H1 (cell line): ENCODE results near the gene ADCY9. TPM values are rescaled to one million over a fixed set of nuclear protein-coding genes. Genes with fewer than 3 reads are reported as not detected.

ENCODE experiments used
- CTCF ChIA-PET: fragments of 300-600 bp; sonication (Branson Sonifier 250); formaldehyde crosslinking; loops from one replicate; lab custom pipeline; 2021; ENCODE audit not compliant: partially characterized antibody; lab: Charles Lee
- POLR2A ChIA-PET: fragments of 300-600 bp; sonication (Branson Sonifier 250); formaldehyde crosslinking; loops from one replicate; lab custom pipeline; 2021; ENCODE audit warnings: inconsistent platforms; ENCODE audit not compliant: partially characterized antibody; lab: Charles Lee
- DNase-seq, 2 experiments: peaks; one replicate each; pipeline versions ENCODE4 v3.0.0 to v3.0.0-alpha.2; 2010 to 2022; ENCODE audit warnings: low spot score in 2 of 2, low read depth in 1 of 2, mixed read lengths in 1 of 2
- FAIRE-seq: peaks from 2 replicates; lab custom pipeline; 2011; peaks lifted over from hg19 to GRCh38; lab: Jason Lieb, UNC
- H2AFZ ChIP-seq: 2 replicates; pipeline ENCODE4 v1.8.1; 2012; ENCODE audit warnings: low read length, inconsistent platforms
- H2AK5ac ChIP-seq: 2 replicates; pipeline ENCODE4 v1.6.1; 2013; ENCODE audit warnings: low read depth, low read length
- H2BK120ac ChIP-seq: replicated peaks from 2 replicates; pipeline ENCODE3; 2013; ENCODE audit warnings: low read depth, low read length, inconsistent platforms
- H2BK12ac ChIP-seq: 2 replicates; pipeline ENCODE4 v1.6.1; 2013; ENCODE audit warnings: low read depth, low read length
- H2BK15ac ChIP-seq: 2 replicates; pipeline ENCODE4 v1.6.1; 2013; ENCODE audit warnings: low read length
- H2BK20ac ChIP-seq: 2 replicates; pipeline ENCODE4 v1.6.1; 2013; ENCODE audit warnings: low read length
- H2BK5ac ChIP-seq: 2 replicates; pipeline ENCODE4 v1.6.1; 2013; ENCODE audit warnings: low read depth, low read length
- H3K14ac ChIP-seq: 2 replicates; pipeline ENCODE4 v1.6.1; 2013; ENCODE audit warnings: inconsistent platforms; ENCODE audit not compliant: insufficient read length
- H3K18ac ChIP-seq: 2 replicates; pipeline ENCODE4 v1.6.1; 2013; ENCODE audit warnings: low read length; ENCODE audit errors: extremely low read depth
- H3K23ac ChIP-seq: 2 replicates; pipeline ENCODE4 v1.6.1; 2013; ENCODE audit warnings: inconsistent platforms; ENCODE audit not compliant: insufficient read length
- H3K23me2 ChIP-seq: 2 replicates; pipeline ENCODE4 v1.6.1; 2013; ENCODE audit warnings: low read depth, low read length
- H3K27ac ChIP-seq: 2 replicates; pipeline ENCODE4 v1.6.1; 2011; ENCODE audit warnings: low read depth, low read length, inconsistent platforms
- H3K27me3 ChIP-seq, 4 experiments: replicated peaks in 1 of 4; 1 replicate in 1 of 4; 2 replicates in 3 of 4; pipeline versions ENCODE4 v1.6.1 to v1.8.1; 2011 to 2013; ENCODE audit warnings: low read length in 3 of 4, mild to moderate bottlenecking in 3 of 4, inconsistent platforms in 2 of 4, mixed read lengths in 2 of 4, moderate library complexity in 1 of 4; ENCODE audit not compliant: control insufficient read depth in 3 of 4, insufficient read depth in 3 of 4; ENCODE audit errors: extremely low read depth in 1 of 4
- H3K36me3 ChIP-seq, 4 experiments: 2 replicates each; pipeline versions ENCODE4 v1.6.1 to v1.8.1; 2011 to 2013; ENCODE audit warnings: mild to moderate bottlenecking in 4 of 4, low read length in 3 of 4, moderate library complexity in 2 of 4, control low read depth in 1 of 4, inconsistent platforms in 1 of 4; ENCODE audit not compliant: insufficient read depth in 4 of 4, control insufficient read depth in 2 of 4
- H3K4ac ChIP-seq: replicated peaks from 2 replicates; pipeline ENCODE3; 2013; ENCODE audit warnings: low read length, low read depth, mixed read lengths, inconsistent platforms; ENCODE audit not compliant: insufficient read length
- H3K4me1 ChIP-seq, 4 experiments: replicated peaks in 1 of 4; 1 replicate in 1 of 4; 2 replicates in 3 of 4; pipeline versions ENCODE4 v1.6.1 to v1.8.1; 2011 to 2013; ENCODE audit warnings: low read length in 3 of 4, inconsistent platforms in 2 of 4, mixed read lengths in 1 of 4; ENCODE audit not compliant: insufficient read depth in 4 of 4, control insufficient read depth in 3 of 4
- H3K4me2 ChIP-seq, 2 experiments: 2 replicates each; pipeline versions ENCODE4 v1.6.1 to v1.8.1; 2011 to 2013; ENCODE audit warnings: low read depth in 2 of 2, low read length in 2 of 2, control low read depth in 1 of 2, inconsistent platforms in 1 of 2, mild to moderate bottlenecking in 1 of 2; ENCODE audit not compliant: insufficient read depth in 1 of 2
- H3K4me3 ChIP-seq, 4 experiments: fragments of 200-600, 300-600 bp in 1 of 4; sonication (generic), shearing (Covaris generic), sonication (Bioruptor Twin) in 1 of 4; 2 replicates each; pipeline versions ENCODE4 v1.5.1 to v1.8.1; 2011 to 2016; ENCODE audit warnings: low read length in 4 of 4, low read depth in 3 of 4, control low read depth in 2 of 4, inconsistent platforms in 2 of 4, mild to moderate bottlenecking in 2 of 4, mixed read lengths in 1 of 4, moderate library complexity in 1 of 4; ENCODE audit not compliant: insufficient read depth in 2 of 4; ENCODE audit errors: extremely low read depth in 1 of 4
- H3K56ac ChIP-seq: replicated peaks from 2 replicates; pipeline ENCODE3; 2013; ENCODE audit warnings: low read depth, mild to moderate bottlenecking, mixed read lengths, low read length, inconsistent platforms; ENCODE audit not compliant: insufficient read length
- H3K79me1 ChIP-seq: 2 replicates; pipeline ENCODE4 v1.6.1; 2013; ENCODE audit warnings: low read depth, low read length, control low read depth
- H3K79me2 ChIP-seq, 2 experiments: 2 replicates each; pipeline versions ENCODE4 v1.6.1 to v1.8.1; 2012 to 2013; ENCODE audit warnings: low read length in 2 of 2, mild to moderate bottlenecking in 2 of 2, inconsistent platforms in 1 of 2; ENCODE audit not compliant: insufficient read depth in 2 of 2, control insufficient read depth in 1 of 2
- H3K9ac ChIP-seq, 4 experiments: replicated peaks in 1 of 4; 1 replicate in 1 of 4; 2 replicates in 3 of 4; pipeline versions ENCODE4 v1.6.1 to v1.8.1; 2011 to 2013; ENCODE audit warnings: low read depth in 3 of 4, low read length in 3 of 4, control low read depth in 2 of 4, mild to moderate bottlenecking in 2 of 4, moderate library complexity in 2 of 4, inconsistent platforms in 1 of 4; ENCODE audit errors: extremely low read depth in 1 of 4
- H3K9me3 ChIP-seq, 2 experiments: 2 replicates each; pipeline versions ENCODE4 v1.6.1 to v1.8.1; 2012 to 2013; ENCODE audit warnings: mild to moderate bottlenecking in 2 of 2, moderate library complexity in 2 of 2, control low read depth in 1 of 2, inconsistent platforms in 1 of 2, low read depth in 1 of 2, low read length in 1 of 2, mixed read lengths in 1 of 2; ENCODE audit not compliant: insufficient read depth in 2 of 2
- H4K20me1 ChIP-seq, 2 experiments: replicated peaks in 1 of 2; 2 replicates each; pipeline versions ENCODE3 to v1.8.1; 2011 to 2013; ENCODE audit warnings: inconsistent platforms in 2 of 2, low read length in 2 of 2, mild to moderate bottlenecking in 1 of 2; ENCODE audit not compliant: insufficient read depth in 2 of 2, control insufficient read depth in 1 of 2
- H4K5ac ChIP-seq: 2 replicates; pipeline ENCODE4 v1.6.1; 2013; ENCODE audit warnings: low read length, low read depth, mixed read lengths, inconsistent platforms; ENCODE audit not compliant: insufficient read length
- H4K8ac ChIP-seq: 2 replicates; pipeline ENCODE4 v1.8.0; 2013; ENCODE audit warnings: mild to moderate bottlenecking, moderate library complexity, low read length, inconsistent platforms; ENCODE audit not compliant: insufficient read depth; ENCODE audit errors: extremely low read depth
- H4K91ac ChIP-seq: replicated peaks from 2 replicates; pipeline ENCODE3; 2013; ENCODE audit warnings: low read length, mixed read lengths, inconsistent platforms; ENCODE audit not compliant: insufficient read length
- CTBP2 ChIP-seq: IDR thresholded peaks from 2 replicates; pipeline ENCODE4 v1.7.0; 2011; ENCODE audit warnings: borderline replicate concordance, mild to moderate bottlenecking, moderate library complexity, mixed read lengths, low read length; ENCODE audit not compliant: insufficient read depth, insufficient read length
- GTF2F1 ChIP-seq: IDR thresholded peaks from 2 replicates; pipeline ENCODE4 v1.6.1; 2012; ENCODE audit warnings: low read depth, low read length, improper control_type of control experiment, borderline replicate concordance
- HDAC2 ChIP-seq, 2 experiments: fragments of 300-600 bp in 1 of 2; sonication (generic) in 1 of 2; IDR thresholded peaks; 2 replicates each; pipeline ENCODE4 v1.6.1; 2011 to 2012; ENCODE audit warnings: low read depth in 2 of 2, low read length in 2 of 2, mild to moderate bottlenecking in 2 of 2, moderate library complexity in 2 of 2, borderline replicate concordance in 1 of 2, inconsistent platforms in 1 of 2
- PHF8 ChIP-seq: fragments of 200-600 bp; sonication (generic); conservative IDR thresholded peaks from 2 replicates; pipeline ENCODE4 v1.7.1; 2012; ENCODE audit warnings: low read depth, mild to moderate bottlenecking, inconsistent platforms, low read length, moderate library complexity
- SIRT6 ChIP-seq: IDR thresholded peaks from one replicate; pipeline ENCODE4 v1.7.1; 2012; ENCODE audit warnings: low read length, inconsistent platforms
- SP4 ChIP-seq: IDR thresholded peaks from 2 replicates; pipeline ENCODE4 v1.6.1; 2012; ENCODE audit warnings: low read length, inconsistent platforms
- SUZ12 ChIP-seq: fragments of 200-600 bp; sonication (generic); IDR thresholded peaks from 2 replicates; pipeline ENCODE4 v1.6.1; 2012; ENCODE audit warnings: mild to moderate bottlenecking, inconsistent platforms, low read length, moderate library complexity, mixed read lengths
- YY1 ChIP-seq: IDR thresholded peaks from 2 replicates; pipeline ENCODE4 v1.6.1; 2011; ENCODE audit warnings: low read depth, mild to moderate bottlenecking, low read length
- WGBS, 2 experiments: shearing (Covaris generic) in 1 of 2; methylation state at CpG; one replicate each; pipeline versions ENCODE4 v1.1.6 to v1.1.7; 2013 to 2015; ENCODE audit warnings: low lambda C conversion rate in 2 of 2, mixed read lengths in 2 of 2, inconsistent platforms in 1 of 2, low coverage in 1 of 2, missing lambda C conversion rate in 1 of 2; ENCODE audit not compliant: insufficient replicate concordance in 2 of 2, insufficient coverage in 1 of 2, insufficient read length in 1 of 2; ENCODE audit errors: extremely low coverage in 1 of 2, missing lambda C conversion rate in 1 of 2; 5-methylcytosine and 5-hydroxymethylcytosine counted together
- polyA plus RNA-seq, 7 experiments: library from polyadenylated mRNA; depleted of rRNA in 3 of 7; stranded (reverse) in 5 of 7; unstranded in 2 of 7; fragments of >200 nt in 5 of 7; fragments of 200-250 nt in 2 of 7; gene quantifications; 1 replicate in 5 of 7; 2 replicates in 1 of 7; 4 replicates in 1 of 7; pipeline versions ENCODE4 v1.2.1 to v1.2.3, GENCODE V29; 2011 to 2013; ENCODE audit warnings: missing spikeins in 2 of 7, mixed read lengths in 2 of 7
- total RNA-seq: library from RNA; stranded (reverse); fragmentation: NEBNext Ultra II Directional; extraction: Animal tissue kit (Norgen Biotek cat#: 25700); gene quantifications from 2 replicates; pipeline ENCODE4 v1.2.1, GENCODE V29; 2021
- TF ChIP-seq, protein P1 (sequence below): IDR thresholded peaks from 2 replicates; pipeline ENCODE4 v1.6.1; 2011; ENCODE audit warnings: low read length, improper control_type of control experiment

The ADCY9 gene
- total and polyA plus RNA-seq, 2 of the 8 experiments (the other 6 are each of a cell fraction or from before 2014, with no cell fraction given), result 5.4 to 13.1 TPM

GRCh38 chr16:4046221-4046620 is 70.0 kb downstream of the ADCY9 start:
- H3K4me1 ChIP-seq, result no peaks in the 10 kb centered on the region; a peak in 1 of 7 replicates
- no peak overlapping the region for H2BK12ac ChIP-seq
- H2BK20ac ChIP-seq, result no peak overlapping the region
- no peaks in the 10 kb centered on the region for H4K20me1 ChIP-seq
- no peaks in the 10 kb centered on the region for H3K36me3 ChIP-seq
- no peak overlapping the region for H4K5ac ChIP-seq
- 94% methylated on average over 8 of the region's 8 CpGs; no CpG with 5 or more reads in 1 of the 2 experiments for WGBS, 2 experiments
- no peak overlapping the region for H3K56ac ChIP-seq
- no peak overlapping the region for H3K23ac ChIP-seq
- DNase-seq (no peak), FAIRE-seq (no peak)
- H3K79me2 ChIP-seq, result no peaks in the 10 kb centered on the region
- H2AFZ ChIP-seq, result no peak overlapping the region
- H3K9me3 ChIP-seq, result no peaks in the 10 kb centered on the region
- no peak overlapping the region for H2BK15ac ChIP-seq
- no peak overlapping the region for H4K91ac ChIP-seq
- H2BK5ac ChIP-seq, result no peak overlapping the region
- no peak overlapping the region for H3K4ac ChIP-seq
- no peak overlapping the region for H2BK120ac ChIP-seq
- no peak overlapping the region for H3K4me2 ChIP-seq
- H3K14ac ChIP-seq, result no peak overlapping the region
- POLR2A ChIA-PET, result no interaction called here
- H4K8ac ChIP-seq, result no peak overlapping the region
- no peaks in the 10 kb centered on the region for H3K23me2 ChIP-seq
- no peak overlapping the region for H3K18ac ChIP-seq
- no peak overlapping the region for H3K27ac ChIP-seq
- no peaks in the 10 kb centered on the region for H3K79me1 ChIP-seq
- no peak overlapping the region for H3K9ac ChIP-seq
- H3K27me3 ChIP-seq, result no peaks in the 10 kb centered on the region
- CTCF ChIA-PET, result interaction anchor here (0.5 to 0.9 kb wide), 3 partner anchors 47 to 178 kb away, joined by 3 to 4 read pairs (median 3); no protein-coding TSS in a partner anchor
- no peak overlapping the region for H3K4me3 ChIP-seq
- no peak overlapping the region for H2AK5ac ChIP-seq
- TF ChIP-seq, protein P1, sequence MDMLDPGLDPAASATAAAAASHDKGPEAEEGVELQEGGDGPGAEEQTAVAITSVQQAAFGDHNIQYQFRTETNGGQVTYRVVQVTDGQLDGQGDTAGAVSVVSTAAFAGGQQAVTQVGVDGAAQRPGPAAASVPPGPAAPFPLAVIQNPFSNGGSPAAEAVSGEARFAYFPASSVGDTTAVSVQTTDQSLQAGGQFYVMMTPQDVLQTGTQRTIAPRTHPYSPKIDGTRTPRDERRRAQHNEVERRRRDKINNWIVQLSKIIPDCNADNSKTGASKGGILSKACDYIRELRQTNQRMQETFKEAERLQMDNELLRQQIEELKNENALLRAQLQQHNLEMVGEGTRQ, result no peak
- TF ChIP-seq SIRT6 (no peak), CTBP2 (no peak), HDAC2 (IDR thresholded peaks at IDR 0.05; ENCODE audit: borderline replicate concordance in 1 of 2, low read depth in 2 of 2, low read length in 2 of 2) (no peak), YY1 (no peak), SP4 (no peak), SUZ12 (no peak), PHF8 (no peak), GTF2F1 (no peak)
